GM12873 (cell line): ENCODE measurements around the gene LRP2BP.

Experiments
- CTCF ChIP-seq: IDR thresholded peaks from 2 replicates; pipeline ENCODE4 v1.5.1; 2012; ENCODE audit warnings: low read depth, mild to moderate bottlenecking, moderate library complexity, low read length, control low read depth; ENCODE audit not compliant: insufficient read depth; ENCODE audit errors: missing control alignments

Gene LRP2BP

GRCh38 chr4:185394568-185395237 lies 1.0 kb downstream of the LRP2BP start:
- TF ChIP-seq CTCF = no peak

- TF ChIP-seq CTCF = no peak
These were observed 3.6 kb downstream of the LRP2BP start for GRCh38 chr4:185392156-185392555.

GRCh38 chr4:185390941-185391340 lies 4.8 kb downstream of the LRP2BP start:
- TF ChIP-seq CTCF = no peak

- no peak for TF ChIP-seq CTCF
These were observed 7.8 kb downstream of the LRP2BP start for GRCh38 chr4:185387957-185388356.

- no peak for TF ChIP-seq CTCF
These were observed 10.8 kb downstream of the LRP2BP start for GRCh38 chr4:185384930-185385331.

GRCh38 chr4:185384061-185384460 lies 11.7 kb downstream of the LRP2BP start:
- no peak for TF ChIP-seq CTCF

GRCh38 chr4:185383451-185383850 lies 12.3 kb downstream of the LRP2BP start:
- no peak for TF ChIP-seq CTCF
